AG10803 (cell line): ENCODE results near the gene STARD13.

Experiments used
- DNase-seq: peaks from one replicate; pipeline ENCODE4 v3.0.0; 2010; ENCODE audit warnings: low read depth
- H3K4me3 ChIP-seq: 2 replicates; pipeline ENCODE4 v1.5.1; 2011; ENCODE audit warnings: mild to moderate bottlenecking, low read length, control low read depth
- TF ChIP-seq, protein P1 (sequence below): conservative IDR thresholded peaks from 2 replicates; pipeline ENCODE4 v1.5.1; 2011; ENCODE audit warnings: mild to moderate bottlenecking, low read length, control low read depth, inconsistent platforms

Gene STARD13

GRCh38 chr13:33127009-33127551 is 158.5 kb downstream of the STARD13 start:
- H3K4me3 ChIP-seq = no peak overlapping the region
- DNase-seq = peak; percentile 34
- TF ChIP-seq, protein P1, sequence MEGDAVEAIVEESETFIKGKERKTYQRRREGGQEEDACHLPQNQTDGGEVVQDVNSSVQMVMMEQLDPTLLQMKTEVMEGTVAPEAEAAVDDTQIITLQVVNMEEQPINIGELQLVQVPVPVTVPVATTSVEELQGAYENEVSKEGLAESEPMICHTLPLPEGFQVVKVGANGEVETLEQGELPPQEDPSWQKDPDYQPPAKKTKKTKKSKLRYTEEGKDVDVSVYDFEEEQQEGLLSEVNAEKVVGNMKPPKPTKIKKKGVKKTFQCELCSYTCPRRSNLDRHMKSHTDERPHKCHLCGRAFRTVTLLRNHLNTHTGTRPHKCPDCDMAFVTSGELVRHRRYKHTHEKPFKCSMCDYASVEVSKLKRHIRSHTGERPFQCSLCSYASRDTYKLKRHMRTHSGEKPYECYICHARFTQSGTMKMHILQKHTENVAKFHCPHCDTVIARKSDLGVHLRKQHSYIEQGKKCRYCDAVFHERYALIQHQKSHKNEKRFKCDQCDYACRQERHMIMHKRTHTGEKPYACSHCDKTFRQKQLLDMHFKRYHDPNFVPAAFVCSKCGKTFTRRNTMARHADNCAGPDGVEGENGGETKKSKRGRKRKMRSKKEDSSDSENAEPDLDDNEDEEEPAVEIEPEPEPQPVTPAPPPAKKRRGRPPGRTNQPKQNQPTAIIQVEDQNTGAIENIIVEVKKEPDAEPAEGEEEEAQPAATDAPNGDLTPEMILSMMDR = peak; percentile 37

DNA sequence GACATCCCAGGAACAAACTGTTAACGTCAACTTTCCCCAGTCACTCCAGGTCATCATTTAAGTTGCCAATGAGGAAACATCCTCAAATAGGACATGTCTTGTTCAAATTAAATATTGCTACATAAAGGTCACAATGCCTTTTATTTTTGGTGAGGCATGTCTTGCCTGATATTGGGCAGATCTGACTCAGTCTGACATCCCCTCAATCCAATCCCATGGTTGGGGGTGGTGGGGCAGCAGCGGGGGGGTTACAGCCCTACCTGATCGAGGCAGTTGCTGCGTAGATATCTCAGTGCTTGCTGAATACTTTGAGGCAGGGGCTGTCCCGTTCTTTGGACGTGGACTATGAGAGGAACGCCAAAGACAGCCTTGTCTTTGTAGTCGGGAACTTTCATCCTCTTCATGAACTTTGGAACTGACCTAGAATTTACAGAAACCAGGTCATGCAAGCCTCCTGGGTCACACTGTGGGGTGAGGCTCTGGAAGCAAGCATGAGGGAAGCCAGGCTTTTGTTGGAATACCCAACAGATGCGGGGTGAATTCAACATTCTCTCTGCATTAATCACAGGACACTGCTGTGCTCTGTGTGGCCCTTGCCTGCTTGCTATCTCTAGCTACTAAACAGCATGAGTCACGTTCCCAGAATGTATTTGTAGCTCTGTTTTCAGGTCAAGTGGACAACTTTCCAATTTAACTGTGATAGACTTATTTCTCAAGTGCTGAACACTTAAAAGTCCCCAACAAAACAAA is 159.6 kb downstream of the STARD13 start:
- DNase-seq = peak; percentile 97
- TF ChIP-seq, protein P1 = no peak
- no peak overlapping the region for H3K4me3 ChIP-seq

- DNase-seq = peak; percentile 34
- no peak overlapping the region for H3K4me3 ChIP-seq
- TF ChIP-seq, protein P1 = no peak
These were observed 162.3 kb downstream of the STARD13 start for GRCh38 chr13:33123066-33123859.

- H3K4me3 ChIP-seq = no peak overlapping the region
- no peak for DNase-seq
- TF ChIP-seq, protein P1 = no peak
These were observed 165.6 kb downstream of the STARD13 start for GRCh38 chr13:33119856-33120543.

DNA sequence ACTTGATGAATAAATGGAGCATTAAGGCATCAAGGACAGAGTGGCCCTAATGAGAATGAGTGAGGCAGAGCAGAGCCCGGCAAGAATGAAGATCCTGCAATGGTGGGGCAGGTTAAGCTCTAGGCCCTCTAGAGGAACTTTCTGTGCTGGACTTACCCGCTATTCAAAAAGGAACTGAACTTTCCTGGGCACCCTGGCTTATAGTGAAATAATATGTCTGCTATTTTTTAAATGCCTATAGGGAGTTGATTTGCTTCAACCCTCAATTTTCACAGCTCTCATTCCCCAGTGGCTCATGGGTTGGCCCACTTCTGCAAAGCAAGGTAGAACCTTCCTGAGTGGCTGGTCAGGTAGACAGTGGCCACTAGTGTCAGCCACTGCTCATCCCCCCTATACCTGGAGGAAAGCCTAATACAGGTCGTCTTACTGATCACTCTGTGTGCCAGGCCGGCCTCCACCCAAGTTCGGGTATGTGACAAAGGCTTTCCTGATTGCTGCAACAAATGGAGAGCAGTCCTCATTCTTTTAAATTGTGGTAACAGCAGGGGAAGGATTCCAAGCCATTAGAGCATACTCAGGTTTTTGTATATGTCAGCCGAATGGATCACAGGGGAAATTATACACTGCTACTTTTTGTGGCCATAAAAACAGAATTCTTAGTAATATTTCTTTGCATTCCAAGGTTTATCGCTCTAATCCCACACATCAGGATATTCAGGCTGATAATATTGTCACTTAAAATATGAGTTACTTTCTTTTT is 166.4 kb downstream of the STARD13 start:
- DNase-seq = peak; percentile 33
- TF ChIP-seq, protein P1 = no peak
- no peak overlapping the region for H3K4me3 ChIP-seq

DNA sequence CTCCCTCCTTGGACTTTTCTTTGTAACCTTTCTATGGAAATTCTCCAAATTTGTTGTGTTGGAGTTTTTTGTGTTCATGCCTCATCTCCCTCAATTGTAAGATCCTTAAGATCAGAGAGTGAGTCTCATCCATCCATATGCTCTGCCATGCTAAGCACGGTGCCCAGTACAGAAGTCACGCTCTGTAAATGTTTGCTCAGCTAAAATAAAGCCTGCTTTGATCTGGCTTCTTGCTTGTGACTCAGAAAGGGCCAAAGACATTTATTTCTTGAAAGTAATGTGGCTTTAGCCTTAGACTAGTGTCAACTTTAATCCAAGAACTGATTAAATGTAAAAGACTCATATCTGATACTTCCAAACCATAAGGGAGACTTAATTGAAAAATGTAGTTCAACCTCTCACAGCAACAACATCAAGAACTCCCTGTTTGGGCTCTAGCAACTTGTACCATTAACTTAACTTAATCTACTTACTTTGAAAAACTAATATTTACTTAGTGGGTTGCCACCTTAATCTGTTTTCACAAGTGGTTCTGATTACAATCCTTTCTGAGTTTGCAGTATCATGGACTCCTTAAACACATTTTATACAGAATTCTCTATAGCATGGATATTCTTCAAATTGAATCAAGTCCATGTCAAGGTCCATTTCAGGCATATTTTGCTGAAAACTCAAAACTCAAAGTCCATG is 169.1 kb downstream of the STARD13 start:
- no peak for DNase-seq
- TF ChIP-seq, protein P1 = no peak

More for the DNA sequence above, 169.1 kb downstream of the STARD13 start:
- no peak overlapping the region for H3K4me3 ChIP-seq
